ENCODE results near the gene FOXP1.

GRCh38 chr3:71318458-71318827 is 265.1 kb downstream of the FOXP1 start:
- TF ChIP-seq CTCF (IDR thresholded peaks at IDR 0.05; ENCODE audit: poor library complexity, severe bottlenecking) (no peak), EZH2 (IDR thresholded peaks at IDR 0.05; ENCODE audit: borderline replicate concordance, insufficient read depth, low read length, poor library complexity, severe bottlenecking) (no peak), POLR2AphosphoS5 (IDR thresholded peaks at IDR 0.05) (no peak), EP300 (conservative IDR thresholded peaks at IDR 0.05; ENCODE audit: poor library complexity, severe bottlenecking) (no peak), SMC3 (conservative IDR thresholded peaks at IDR 0.05; ENCODE audit: poor library complexity) (no peak), RAD21 (conservative IDR thresholded peaks at IDR 0.05) (no peak), REST (IDR thresholded peaks at IDR 0.05; ENCODE audit: borderline replicate concordance) (no peak), TAF1 (IDR thresholded peaks at IDR 0.05; ENCODE audit: low read depth) (no peak)
